K562 (cell line): ENCODE measurements around the gene CLSTN2. TPM values are rescaled to one million over a fixed set of nuclear protein-coding genes. Genes with fewer than 3 reads are reported as not detected.

ENCODE experiments used
- ATAC-seq: fragments of 200-7000 bp; cut with Tn5 transposase; 3 replicates; pipeline ENCODE4 v1.9.1; 2020; ENCODE audit warnings: moderate library complexity
- BruUV-seq: library from RNA; stranded (reverse); fragments of 400-500 nt; replicated peaks from 2 replicates; lab custom pipeline; 2021; lab: Mats Ljungman, UMichigan
- CTCF ChIA-PET: fragments of 300-600 bp; formaldehyde crosslinking; extraction: SDS; loops from one replicate; lab custom pipeline; 2021; ENCODE audit warnings: low intra/inter-chr PET ratio; lab: Yijun Ruan, JAX
- POLR2A ChIA-PET: fragments of 300-600, 350-650 bp; sonication (Branson Sonifier 250); formaldehyde crosslinking; extraction: SDS; loops from one replicate; lab custom pipeline; 2021; ENCODE audit warnings: antibody characterized with exemption, inconsistent platforms; lab: Yijun Ruan, JAX
- DNase-seq, 4 experiments: peaks; one replicate each; pipeline versions ENCODE4 v3.0.0 to v3.0.0-alpha.2; 2011 to 2018; ENCODE audit warnings: low spot score in 3 of 4, mixed read lengths in 3 of 4; ENCODE audit errors: extremely low read depth in 1 of 4
- FAIRE-seq: peaks from 2 replicates; lab custom pipeline; 2011; peaks lifted over from hg19 to GRCh38; lab: Jason Lieb, UNC
- H2AFZ ChIP-seq: 2 replicates; pipeline ENCODE4 v1.6.0; 2011; ENCODE audit warnings: low read depth, low read length, control low read depth, inconsistent platforms
- H3K27ac ChIP-seq: fragments of 200-600 bp; 3 replicates; pipeline ENCODE4 v1.8.0; 2011; ENCODE audit warnings: low read depth, mild to moderate bottlenecking, control low read depth, inconsistent platforms, low read length, moderate library complexity, mixed read lengths; ENCODE audit errors: extremely low read depth
- H3K27me3 ChIP-seq, 2 experiments: fragments of 300-600 bp in 1 of 2; 2 replicates in 1 of 2; 3 replicates in 1 of 2; pipeline versions ENCODE4 v1.6.0 to v1.8.0; 2011; ENCODE audit warnings: inconsistent platforms in 2 of 2, low read length in 2 of 2, mild to moderate bottlenecking in 1 of 2, mixed read lengths in 1 of 2, moderate library complexity in 1 of 2; ENCODE audit not compliant: control insufficient read depth in 2 of 2, insufficient read depth in 2 of 2
- H3K36me3 ChIP-seq: fragments of 300-600 bp; 3 replicates; pipeline ENCODE4 v1.8.0; 2011; ENCODE audit warnings: mild to moderate bottlenecking, low read length, inconsistent platforms; ENCODE audit not compliant: control insufficient read depth, insufficient read depth
- H3K4me1 ChIP-seq, 2 experiments: fragments of 200-600 bp in 1 of 2; replicated peaks in 1 of 2; 2 replicates in 1 of 2; 3 replicates in 1 of 2; pipeline versions ENCODE4 v1.5.1 to v1.8.0; 2011; ENCODE audit warnings: inconsistent platforms in 2 of 2, low read length in 2 of 2, mild to moderate bottlenecking in 1 of 2, mixed read lengths in 1 of 2, moderate library complexity in 1 of 2; ENCODE audit not compliant: control insufficient read depth in 2 of 2, insufficient read depth in 2 of 2
- H3K4me2 ChIP-seq: 2 replicates; pipeline ENCODE4 v1.6.1; 2011; ENCODE audit warnings: low read length, control low read depth, inconsistent platforms, mixed read lengths; ENCODE audit not compliant: insufficient read depth
- H3K4me3 ChIP-seq: fragments of 200-600 bp; sonication (generic), shearing (Covaris generic); 2 replicates; pipeline ENCODE4 v1.5.1; 2016; ENCODE audit warnings: control low read depth, inconsistent platforms
- H3K79me2 ChIP-seq: fragments of 200-600 bp; 3 replicates; pipeline ENCODE4 v1.8.0; 2011; ENCODE audit warnings: low read length, inconsistent platforms; ENCODE audit not compliant: control insufficient read depth, insufficient read depth
- H3K9ac ChIP-seq, 2 experiments: 2 replicates each; pipeline versions ENCODE4 v1.6.0 to v1.6.1; 2011; ENCODE audit warnings: low read depth in 2 of 2, low read length in 2 of 2, control low read depth in 1 of 2, inconsistent platforms in 1 of 2, mild to moderate bottlenecking in 1 of 2, mixed read lengths in 1 of 2; ENCODE audit not compliant: insufficient read depth in 1 of 2
- H3K9me1 ChIP-seq: one replicate; pipeline ENCODE4 v1.6.0; 2011; ENCODE audit warnings: inconsistent platforms, mild to moderate bottlenecking, low read length, moderate library complexity; ENCODE audit not compliant: control insufficient read depth, insufficient read depth
- H3K9me3 ChIP-seq: replicated peaks from 2 replicates; pipeline ENCODE4 v1.5.1; 2011; ENCODE audit warnings: low read depth, low read length, inconsistent platforms; ENCODE audit not compliant: control insufficient read depth, insufficient read depth
- H4K20me1 ChIP-seq: replicated peaks from 2 replicates; pipeline ENCODE4 v1.6.1; 2011; ENCODE audit warnings: low read length, inconsistent platforms, mixed read lengths; ENCODE audit not compliant: control insufficient read depth, insufficient read depth
- ATF2 ChIP-seq: sonication (generic); formaldehyde crosslinking; IDR thresholded peaks from 2 replicates; pipeline ENCODE4 v1.8.1; 2022; ENCODE audit warnings: missing genetic modification reagents
- CLOCK ChIP-seq: fragments of 250-450 bp; sonication (Bioruptor Pico); IDR thresholded peaks from 2 replicates; pipeline ENCODE4 v1.4.0; 2020; ENCODE audit warnings: mild to moderate bottlenecking, moderate library complexity, borderline replicate concordance
- GABPB1 ChIP-seq: sonication (generic); formaldehyde crosslinking; IDR thresholded peaks from 2 replicates; pipeline ENCODE4 v1.8.0; 2022; ENCODE audit warnings: mild to moderate bottlenecking, missing genetic modification reagents
- MIER1 ChIP-seq: fragments of 450-650 bp; IDR thresholded peaks from 2 replicates; pipeline ENCODE4 v1.6.1; 2016; ENCODE audit warnings: antibody characterized with exemption, mild to moderate bottlenecking, low read depth
- PYGO2 ChIP-seq: fragments of 450-650 bp; IDR thresholded peaks from 2 replicates; pipeline ENCODE4 v1.6.1; 2016; ENCODE audit warnings: mild to moderate bottlenecking, missing genetic modification characterization, moderate library complexity, missing compliant biosample characterization
- RNF219 ChIP-seq: fragments of 250-450 bp; sonication (Bioruptor Pico); IDR thresholded peaks from 2 replicates; pipeline ENCODE4 v1.5.0; 2022; ENCODE audit warnings: mild to moderate bottlenecking
- TCF3 ChIP-seq: sonication (generic); formaldehyde crosslinking; IDR thresholded peaks from 2 replicates; pipeline ENCODE4 v1.4.0; 2020; ENCODE audit warnings: mild to moderate bottlenecking, missing genetic modification reagents
- ZNF12 ChIP-seq: sonication (generic); formaldehyde crosslinking; IDR thresholded peaks from 2 replicates; pipeline ENCODE4 v1.4.0; 2020; ENCODE audit warnings: mild to moderate bottlenecking, missing genetic modification reagents
- ZNF274 ChIP-seq: IDR thresholded peaks from 2 replicates; pipeline ENCODE4 v1.6.1; 2011; ENCODE audit warnings: low read depth, mild to moderate bottlenecking, low read length, moderate library complexity, borderline replicate concordance
- ZNF699 ChIP-seq: fragments of 250-450 bp; sonication (Bioruptor Pico); IDR thresholded peaks from 2 replicates; pipeline ENCODE4 v1.8.0; 2021; ENCODE audit warnings: mild to moderate bottlenecking, moderate library complexity; ENCODE audit not compliant: insufficient replicate concordance
- in situ Hi-C: fragments of 300-500 bp; cut with MboI; formaldehyde crosslinking; loops from 4 replicates; pipeline ENCODE4 v1.15.0; 2018; ENCODE audit warnings: inconsistent platforms, mixed read lengths
- intact Hi-C: fragments of 100-400 bp; cut with micrococcal nuclease; formaldehyde crosslinking; loops from 2 replicates; pipeline ENCODE4 v1.14.2; 2022
- polyA plus RNA-seq, 8 experiments: library from polyadenylated mRNA; depleted of rRNA in 4 of 8; stranded (reverse) in 5 of 8; unstranded in 3 of 8; fragments of >200 nt; fragmentation: Nextera tagmentation in 2 of 8; fragmentation: Illumina TruSeq in 1 of 8; extraction: Ambion mirVana in 2 of 8; extraction: Trizol in 1 of 8; gene quantifications; 2 replicates each; pipeline versions ENCODE4 v1.2.1 to v1.2.3, GENCODE V29; 2011 to 2014; ENCODE audit warnings: inconsistent platforms in 1 of 8, missing spikeins in 1 of 8
- total RNA-seq, 7 experiments: library from RNA; depleted of rRNA in 6 of 7; stranded (reverse); fragments of >200 nt in 6 of 7; fragmentation: Illumina TruSeq in 2 of 7; extraction: Trizol in 2 of 7; gene quantifications; 2 replicates each; pipeline versions ENCODE4 v1.2.1 to v1.2.3, GENCODE V29; 2011 to 2021; ENCODE audit warnings: low replicate concordance in 1 of 7

CLSTN2 gene
- total and polyA plus RNA-seq, 9 of the 15 experiments (the other 6 are each of a cell fraction or from before 2014, with no cell fraction given) = 0.02 to 0.04 (median 0.04) TPM; not detected in 6

- POLR2A ChIA-PET = no interaction called here
- Histone ChIP-seq H3K9me1 (no peaks in the 10 kb centered on the region), H3K27me3 (peaks cover 0 to 2% of the 10 kb centered on the region in 2 experiments; a peak in 1 of 5 replicates)
These were observed 381.0 kb downstream of the CLSTN2 start for GRCh38 chr3:140315955-140316354.

More at GRCh38 chr3:140315955-140316354, 381.0 kb downstream of the CLSTN2 start:
- intact Hi-C loops = no loop called here
- no peak overlapping the region for H3K9ac ChIP-seq
- H3K4me2 ChIP-seq = no peak overlapping the region
- no peak for DNase-seq
- ATAC-seq = no peak
- no peaks in the 10 kb centered on the region for H3K36me3 ChIP-seq
- TF ChIP-seq RNF219 (CRISPR knock-in tag) (no peak), ATF2 (no peak), TCF3 (no peak), GABPB1 (CRISPR knock-in tag) (no peak), CLOCK (CRISPR knock-in tag) (no peak), ZNF12 (no peak), MIER1 (no peak), ZNF699 (CRISPR knock-in tag) (no peak), PYGO2 (tag) (no peak), ZNF274 (no peak)
- no peak for FAIRE-seq
- BruUV-seq = no TSS peak
- no peaks in the 10 kb centered on the region for H3K79me2 ChIP-seq
- no peaks in the 10 kb centered on the region for H4K20me1 ChIP-seq
- no peaks in the 10 kb centered on the region for H3K4me1 ChIP-seq
- in situ Hi-C loops = no loop called here
- H3K27ac ChIP-seq = no peak overlapping the region
- no peaks in the 10 kb centered on the region for H3K9me3 ChIP-seq
- H2AFZ ChIP-seq = no peak overlapping the region
- H3K4me3 ChIP-seq = no peak overlapping the region
- CTCF ChIA-PET = no interaction called here
